Glutamatergic neuron (in vitro differentiated cells): ENCODE results near the gene RNF225. TPM values are rescaled to one million over a fixed set of nuclear protein-coding genes. Genes with fewer than 3 reads are reported as not detected.
A peak's percentile ranks its signal among the peaks of the same experiment; 100 is the strongest.
"Not testable (repeated sequence)": the region's sequence is repeated elsewhere in the genome, so short reads cannot be mapped to it uniquely, and the experiment has no call there.

ENCODE experiments used
- DNase-seq: peaks from one replicate; pipeline ENCODE4 v3.0.0; 2022
- H3K27ac Mint-ChIP-seq: one replicate; pipeline ENCODE4 v1.8.0; 2020; ENCODE audit warnings: mild to moderate bottlenecking, mixed read lengths, inconsistent platforms; ENCODE audit not compliant: unreplicated experiment
- H3K27me3 Mint-ChIP-seq: one replicate; pipeline ENCODE4 v1.8.0; 2020; ENCODE audit warnings: mild to moderate bottlenecking, moderate library complexity, mixed read lengths, inconsistent platforms; ENCODE audit not compliant: unreplicated experiment
- H3K36me3 Mint-ChIP-seq: one replicate; pipeline ENCODE4 v1.8.0; 2020; ENCODE audit warnings: mild to moderate bottlenecking, mixed read lengths, inconsistent platforms; ENCODE audit not compliant: unreplicated experiment
- H3K4me1 Mint-ChIP-seq: one replicate; pipeline ENCODE4 v1.8.0; 2020; ENCODE audit warnings: mild to moderate bottlenecking, low read depth, mixed read lengths, inconsistent platforms; ENCODE audit not compliant: unreplicated experiment
- H3K4me3 Mint-ChIP-seq: one replicate; pipeline ENCODE4 v1.8.0; 2020; ENCODE audit warnings: mild to moderate bottlenecking, mixed read lengths, inconsistent platforms; ENCODE audit not compliant: unreplicated experiment
- H3K9me3 Mint-ChIP-seq: one replicate; pipeline ENCODE4 v1.8.0; 2020; ENCODE audit warnings: mild to moderate bottlenecking, moderate library complexity, mixed read lengths, inconsistent platforms; ENCODE audit not compliant: unreplicated experiment
- CTCF ChIP-seq: fragments of 200-600 bp; sonication (generic); IDR thresholded peaks from one replicate; pipeline ENCODE4 v1.5.0; 2021; ENCODE audit not compliant: partially characterized antibody, unreplicated experiment
- total RNA-seq: library from RNA; stranded (reverse); fragmentation: NEBNext Ultra II Directional; extraction: Animal tissue kit (Norgen Biotek cat#: 25700); gene quantifications from one replicate; pipeline ENCODE4 v1.2.1, GENCODE V29; 2021; ENCODE audit not compliant: unreplicated experiment

The RNF225 gene
- total RNA-seq, 1 donor from 2014 or later = 0.44 TPM

- no peaks in the 10 kb centered on the region for H3K9me3 Mint-ChIP-seq
- H3K4me1 Mint-ChIP-seq = no peaks in the 10 kb centered on the region
- H3K36me3 Mint-ChIP-seq = no peaks in the 10 kb centered on the region
- no peak overlapping the region for H3K4me3 Mint-ChIP-seq
- peak; percentile 28 for TF ChIP-seq CTCF
- H3K27me3 Mint-ChIP-seq = peaks cover 4% of the 10 kb centered on the region
- DNase-seq = no peak
- H3K27ac Mint-ChIP-seq = no peak overlapping the region
Observed at GRCh38 chr19:58372311-58373133, 22.9 kb upstream of the RNF225 start.

- H3K4me3 Mint-ChIP-seq = no peak overlapping the region
- peaks cover 7% of the 10 kb centered on the region for H3K27me3 Mint-ChIP-seq
- H3K9me3 Mint-ChIP-seq = peaks cover 3% of the 10 kb centered on the region
- DNase-seq = no peak
- no peak overlapping the region for H3K27ac Mint-ChIP-seq
- no peak for TF ChIP-seq CTCF
- no peaks in the 10 kb centered on the region for H3K4me1 Mint-ChIP-seq
- no peaks in the 10 kb centered on the region for H3K36me3 Mint-ChIP-seq
Observed at GRCh38 chr19:58374200-58374599, 21.3 kb upstream of the RNF225 start.

GRCh38 chr19:58376724-58377123, 18.7 kb upstream of the RNF225 start:
- not testable (repeated sequence) for H3K4me3 Mint-ChIP-seq, H3K9me3 Mint-ChIP-seq, H3K27ac Mint-ChIP-seq, DNase-seq, H3K4me1 Mint-ChIP-seq, H3K36me3 Mint-ChIP-seq
- peaks cover 10% of the 10 kb centered on the region for H3K27me3 Mint-ChIP-seq

- Mint-ChIP-seq H3K9me3 (peaks cover 6% of the 10 kb centered on the region), H3K27ac (peak overlapping the region; percentile 95), H3K4me1 (peaks cover 7% of the 10 kb centered on the region), H3K36me3 (no peaks in the 10 kb centered on the region), H3K27me3 (peaks cover 8% of the 10 kb centered on the region), H3K4me3 (peak overlapping the region; percentile 97)
- DNase-seq = no peak
- TF ChIP-seq CTCF = no peak
Observed at GRCh38 chr19:58379246-58379645, 16.2 kb upstream of the RNF225 start.

- peak overlapping the region; percentile 97 for H3K4me3 Mint-ChIP-seq
- no peak for TF ChIP-seq CTCF
- no peak for DNase-seq
- no peaks in the 10 kb centered on the region for H3K36me3 Mint-ChIP-seq
- H3K27ac Mint-ChIP-seq = peak overlapping the region; percentile 95
- H3K9me3 Mint-ChIP-seq = peaks cover 6% of the 10 kb centered on the region
- H3K27me3 Mint-ChIP-seq = peaks cover 8% of the 10 kb centered on the region
- H3K4me1 Mint-ChIP-seq = peaks cover 7% of the 10 kb centered on the region
Observed at GRCh38 chr19:58380037-58380661, 15.3 kb upstream of the RNF225 start.
